HepG2 (cell line): ENCODE measurements around the gene LHPP. TPM values are rescaled to one million over a fixed set of nuclear protein-coding genes. Genes with fewer than 3 reads are reported as not detected.

Experiments used
- ATAC-seq: fragments of 200-7000 bp; cut with Tn5 transposase; 3 replicates; pipeline ENCODE4 v1.9.1; 2020; ENCODE audit warnings: mild to moderate bottlenecking, moderate library complexity
- BruUV-seq: library from RNA; stranded (reverse); fragments of 400-500 nt; replicated peaks from 2 replicates; lab custom pipeline; 2021; lab: Mats Ljungman, UMichigan
- CTCF ChIA-PET: fragments of 300-600 bp; formaldehyde crosslinking; extraction: SDS; loops from one replicate; lab custom pipeline; 2021; ENCODE audit warnings: low total read pairs, inconsistent platforms, low intra/inter-chr PET ratio; lab: Yijun Ruan, JAX
- POLR2A ChIA-PET: fragments of 350-600 bp; sonication (Branson Sonifier 250); formaldehyde crosslinking; loops from one replicate; lab custom pipeline; 2020; ENCODE audit warnings: antibody characterized with exemption, inconsistent platforms; lab: Yijun Ruan, JAX
- DNase-seq: peaks from one replicate; pipeline ENCODE4 v3.0.0-alpha.2; 2015; ENCODE audit warnings: low spot score
- FAIRE-seq: peaks from 3 replicates; lab custom pipeline; 2011; peaks lifted over from hg19 to GRCh38; lab: Jason Lieb, UNC
- H2AFZ ChIP-seq: one replicate; pipeline ENCODE4 v1.6.1; 2011; ENCODE audit warnings: low read length, inconsistent platforms
- H3K27ac ChIP-seq: fragments of 300-600 bp; 3 replicates; pipeline ENCODE4 v1.8.0; 2011; ENCODE audit warnings: mixed run types, mild to moderate bottlenecking, mixed read lengths, low read length, inconsistent platforms; ENCODE audit not compliant: insufficient read depth; ENCODE audit errors: extremely low read length
- H3K27me3 ChIP-seq, 2 experiments: fragments of 200-600 bp in 1 of 2; 2 replicates in 1 of 2; 3 replicates in 1 of 2; pipeline versions ENCODE4 v1.6.0 to v1.8.0; 2011; ENCODE audit warnings: low read length in 2 of 2, mild to moderate bottlenecking in 2 of 2, moderate library complexity in 2 of 2, inconsistent platforms in 1 of 2; ENCODE audit not compliant: insufficient read depth in 2 of 2, control insufficient read depth in 1 of 2
- H3K36me3 ChIP-seq, 2 experiments: fragments of 200-600 bp in 1 of 2; replicated peaks in 1 of 2; 2 replicates in 1 of 2; 3 replicates in 1 of 2; pipeline versions ENCODE4 v1.5.1 to v1.8.0; 2011; ENCODE audit warnings: low read length in 2 of 2, inconsistent platforms in 1 of 2; ENCODE audit not compliant: insufficient read depth in 2 of 2, control insufficient read depth in 1 of 2
- H3K4me1 ChIP-seq: 2 replicates; pipeline ENCODE4 v1.5.1; 2012; ENCODE audit warnings: low read length, inconsistent platforms; ENCODE audit not compliant: insufficient read depth
- H3K4me2 ChIP-seq: 2 replicates; pipeline ENCODE4 v1.6.0; 2011; ENCODE audit warnings: low read depth, low read length, inconsistent platforms
- H3K4me3 ChIP-seq, 3 experiments: fragments of 200-600 bp in 1 of 3; sonication (generic), shearing (Covaris generic) in 1 of 3; replicated peaks in 1 of 3; 2 replicates each; pipeline ENCODE4 v1.5.1; 2011 to 2016; ENCODE audit warnings: low read length in 3 of 3, inconsistent platforms in 2 of 3, low read depth in 2 of 3, mild to moderate bottlenecking in 2 of 3, control low read depth in 1 of 3, mixed read lengths in 1 of 3; ENCODE audit not compliant: insufficient read depth in 1 of 3
- H3K79me2 ChIP-seq: one replicate; pipeline ENCODE4 v1.6.1; 2011; ENCODE audit warnings: low read length, inconsistent platforms; ENCODE audit not compliant: insufficient read depth
- H3K9ac ChIP-seq: 2 replicates; pipeline ENCODE4 v1.6.0; 2011; ENCODE audit warnings: mild to moderate bottlenecking, low read depth, low read length, inconsistent platforms; ENCODE audit not compliant: insufficient read depth
- H3K9me3 ChIP-seq: 2 replicates; pipeline ENCODE4 v1.5.1; 2012; ENCODE audit warnings: mild to moderate bottlenecking, low read length
- H4K20me1 ChIP-seq: 2 replicates; pipeline ENCODE4 v1.6.0; 2011; ENCODE audit warnings: inconsistent platforms, mild to moderate bottlenecking, low read length, moderate library complexity; ENCODE audit not compliant: insufficient read depth
- AGO2 ChIP-seq: fragments of 200-400 bp; formaldehyde crosslinking; optimal IDR thresholded peaks from 2 replicates; pipeline ENCODE3; 2017; ENCODE audit warnings: mild to moderate bottlenecking, low read depth, low read length, moderate library complexity
- CC2D1A ChIP-seq: sonication (generic); formaldehyde crosslinking; IDR thresholded peaks from 2 replicates; pipeline ENCODE4 v1.8.1; 2023; ENCODE audit warnings: mild to moderate bottlenecking, missing genetic modification reagents
- GZF1 ChIP-seq: sonication (generic); formaldehyde crosslinking; IDR thresholded peaks from 2 replicates; pipeline ENCODE4 v1.5.1; 2020; ENCODE audit warnings: mild to moderate bottlenecking, missing genetic modification reagents
- HCFC1 ChIP-seq: fragments of 150-350 bp; IDR thresholded peaks from 2 replicates; pipeline ENCODE4 v1.6.1; 2014; ENCODE audit warnings: low read depth, low read length
- JUN ChIP-seq: sonication (generic); formaldehyde crosslinking; IDR thresholded peaks from 2 replicates; pipeline ENCODE4 v1.4.0; 2020; ENCODE audit warnings: mild to moderate bottlenecking, missing genetic modification reagents
- SIN3B ChIP-seq: fragments of 150-350 bp; IDR thresholded peaks from 2 replicates; pipeline ENCODE4 v1.6.1; 2014; ENCODE audit warnings: low read length
- ZNF318 ChIP-seq: sonication (generic); formaldehyde crosslinking; IDR thresholded peaks from 2 replicates; pipeline ENCODE4 v1.4.0; 2020; ENCODE audit warnings: mild to moderate bottlenecking, missing genetic modification reagents
- ZNF816 ChIP-seq: sonication (generic); formaldehyde crosslinking; IDR thresholded peaks from 2 replicates; pipeline ENCODE4 v1.8.0; 2022; ENCODE audit warnings: missing genetic modification reagents, mild to moderate bottlenecking, borderline replicate concordance
- WGBS: methylation state at CpG from one replicate; pipeline ENCODE4 v1.1.6; 2017; ENCODE audit warnings: low lambda C conversion rate; 5-methylcytosine and 5-hydroxymethylcytosine counted together
- in situ Hi-C: cut with HindIII; loops from 2 replicates; pipeline ENCODE4 v1.10.0; 2017; ENCODE audit warnings: low pct_unique_long_range_greater_than_20kb; ENCODE audit not compliant: extremely low pct_ligation_motif_present
- intact Hi-C: fragments of 100-400 bp; cut with micrococcal nuclease; formaldehyde crosslinking; loops from one replicate; pipeline ENCODE4 v1.10.0; 2022; ENCODE audit not compliant: unreplicated experiment
- polyA plus RNA-seq, 8 experiments: library from polyadenylated mRNA; depleted of rRNA in 3 of 8; stranded (reverse) in 7 of 8; unstranded in 1 of 8; fragments of >200 nt; fragmentation: Illumina TruSeq in 4 of 8; extraction: Trizol in 4 of 8; gene quantifications; 2 replicates each; pipeline versions ENCODE4 v1.2.1 to v1.2.3, GENCODE V29; 2011 to 2016; ENCODE audit warnings: low read depth in 4 of 8, missing spikeins in 1 of 8, mixed read lengths in 1 of 8; ENCODE audit not compliant: insufficient read depth in 1 of 8
- total RNA-seq, 5 experiments: library from RNA; depleted of rRNA; stranded (reverse); fragments of >200 nt; fragmentation: Illumina TruSeq; extraction: Trizol; gene quantifications; 2 replicates each; pipeline ENCODE4 v1.2.3, GENCODE V29; 2016; ENCODE audit warnings: low read depth in 1 of 5

The LHPP gene
- total and polyA plus RNA-seq, 2 of the 13 experiments (the other 11 are each of a cell fraction or from before 2014, with no cell fraction given), result 5.2 to 13.1 TPM

DNA sequence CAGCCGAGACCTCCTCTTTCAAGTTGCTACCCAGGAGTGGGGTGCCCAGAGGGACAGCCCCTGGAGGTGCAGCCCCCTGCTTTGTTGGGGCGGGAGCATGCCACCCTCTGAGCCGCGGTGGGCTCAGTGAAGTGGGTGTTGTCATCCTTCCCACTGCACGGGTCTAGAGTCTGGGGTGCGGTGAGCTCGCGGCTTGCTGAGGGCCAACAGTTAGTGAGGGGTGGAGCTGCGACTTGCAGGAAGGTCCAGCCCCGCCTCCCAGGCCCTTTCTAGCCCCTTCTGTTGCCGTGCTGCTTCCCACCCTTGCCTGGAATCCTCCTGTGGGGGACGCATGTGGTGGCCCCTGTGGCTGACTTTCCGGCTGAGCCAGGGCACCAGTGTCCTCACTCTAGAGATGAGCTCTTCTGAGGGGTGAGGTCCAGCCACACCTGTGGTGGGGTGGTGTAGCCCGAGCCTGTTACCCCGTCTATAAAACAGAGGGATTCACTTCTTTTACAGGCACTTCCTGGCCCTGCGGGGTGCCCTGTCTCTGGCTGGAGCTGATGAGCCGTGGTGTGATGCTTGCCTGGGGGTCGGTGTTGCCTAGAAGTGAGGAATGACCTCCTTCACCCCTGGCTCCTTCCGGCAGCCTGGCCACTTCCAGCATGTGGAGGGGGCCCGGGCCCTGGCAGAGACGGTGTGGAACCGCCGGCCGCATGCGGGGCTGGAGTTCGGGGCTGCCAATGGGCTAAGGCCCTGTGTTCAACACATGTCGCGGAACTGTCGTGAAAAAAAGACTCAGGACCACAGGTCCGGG, 154.6 kb downstream of the LHPP start:
- CTCF ChIA-PET, result no interaction called here
- intact Hi-C loops, result no loop called here
- Histone ChIP-seq H3K9ac (no peak overlapping the region), H3K4me1 (peaks cover 9% of the 10 kb centered on the region; the same call in 1 of the 2 replicates), H3K36me3 (peaks cover 3 to 6% of the 10 kb centered on the region in 2 experiments; a peak in 1 of 5 replicates), H3K79me2 (no peaks in the 10 kb centered on the region), H3K4me2 (no peak overlapping the region), H3K27me3 (no peaks in the 10 kb centered on the region), H3K9me3 (no peaks in the 10 kb centered on the region), H4K20me1 (no peaks in the 10 kb centered on the region), H2AFZ (no peak overlapping the region), H3K27ac (no peak overlapping the region), H3K4me3 (no peak overlapping the region)
- FAIRE-seq, result no peak
- no peak for ATAC-seq
- 99% methylated on average over 21 of the region's 30 CpGs for WGBS
- no TSS peak for BruUV-seq
- in situ Hi-C loops, result no loop called here
- DNase-seq, result no peak
- POLR2A ChIA-PET, result no interaction called here
- TF ChIP-seq GZF1 (CRISPR knock-in tag) (no peak), HCFC1 (no peak)

DNA sequence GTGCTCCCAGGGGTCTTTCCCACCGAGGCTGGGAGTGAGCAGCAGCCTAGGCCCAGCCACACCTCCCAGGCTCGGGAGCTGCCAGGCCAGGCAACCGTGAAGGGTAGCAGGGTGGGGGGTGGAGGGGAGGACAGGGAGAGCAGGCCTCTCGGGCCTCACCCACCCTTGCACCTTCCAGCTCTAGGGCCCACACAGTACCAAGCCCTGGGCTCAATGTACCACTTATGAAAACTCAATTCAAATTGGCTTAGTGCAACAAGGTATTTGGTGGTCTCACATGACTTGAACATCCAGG, 155.2 kb downstream of the LHPP start:
- POLR2A ChIA-PET, result no interaction called here
- intact Hi-C loops (no loop called here), in situ Hi-C loops (no loop called here)
- H3K79me2 ChIP-seq, result no peaks in the 10 kb centered on the region
- no peak overlapping the region for H2AFZ ChIP-seq
- H3K27me3 ChIP-seq, result no peaks in the 10 kb centered on the region
- CTCF ChIA-PET, result no interaction called here
- TF ChIP-seq ZNF816 (CRISPR knock-in tag) (no peak), JUN (CRISPR knock-in tag) (no peak), ZNF318 (no peak), AGO2 (peak; percentile 8), SIN3B (no peak), CC2D1A (CRISPR knock-in tag) (no peak)
- no TSS peak for BruUV-seq
- H3K4me1 ChIP-seq, result peaks cover 9% of the 10 kb centered on the region; the same call in 1 of the 2 replicates
- no peak overlapping the region for H3K27ac ChIP-seq
- WGBS, result 78% methylated on average over 1 of the region's 4 CpGs
- peaks cover 5 to 6% of the 10 kb centered on the region in 2 experiments; a peak in 2 of 5 replicates for H3K36me3 ChIP-seq
- ATAC-seq (no peak), FAIRE-seq (no peak), DNase-seq (no peak)
- H3K4me2 ChIP-seq, result no peak overlapping the region
- H3K9ac ChIP-seq, result no peak overlapping the region
- H4K20me1 ChIP-seq, result no peaks in the 10 kb centered on the region
- no peak overlapping the region for H3K4me3 ChIP-seq
- H3K9me3 ChIP-seq, result no peaks in the 10 kb centered on the region
